ENCODE results near the gene LHFPL3. TPM values are rescaled to one million over a fixed set of nuclear protein-coding genes. Genes with fewer than 3 reads are reported as not detected.

LHFPL3 gene
- total and polyA plus RNA-seq, 2 donors (not counting 1 experiment from before 2014, with no cell fraction given): not detected

GRCh38 chr7:104367926-104368325 is 39.5 kb downstream of the LHFPL3 start:
- Histone ChIP-seq H4K20me1 (ENCODE audit: control insufficient read depth, extremely low read depth, insufficient read depth, low read length) (no peaks in the 10 kb centered on the region), H3K9ac (ENCODE audit: insufficient read depth, low read length) (no peak overlapping the region), H3K79me2 (ENCODE audit: control insufficient read depth, insufficient read depth, low read length) (no peaks in the 10 kb centered on the region), H3K9me3 (ENCODE audit: control insufficient read depth, insufficient read depth, low read depth, low read length) (no peaks in the 10 kb centered on the region), H3K4me1 (ENCODE audit: control insufficient read depth, extremely low read depth, insufficient read depth, low read length) (no peaks in the 10 kb centered on the region), H2AFZ (ENCODE audit: low read length) (no peak overlapping the region), H3K27me3 (ENCODE audit: control insufficient read depth, insufficient read depth, low read length) (no peaks in the 10 kb centered on the region), H3K4me3 (replicated peaks in 1 of 4; ENCODE audit: control extremely low read depth in 1 of 4, insufficient read depth in 1 of 4, low read depth in 3 of 4, low read length in 4 of 4) (no peak overlapping the region), H3K4me2 (ENCODE audit: extremely low read depth, insufficient read depth, low read length) (no peak overlapping the region), H3K36me3 (ENCODE audit: control insufficient read depth, insufficient read depth, low read length) (no peaks in the 10 kb centered on the region), H3K27ac (ENCODE audit: insufficient read depth, low read length) (no peak overlapping the region)
- TF ChIP-seq EZH2 (IDR thresholded peaks at IDR 0.05; ENCODE audit: low read length, missing control alignments): no peak
- TF ChIP-seq CTCF (conservative IDR thresholded peaks at IDR 0.05 in 1 of 2, IDR thresholded peaks at IDR 0.05 in 1 of 2; ENCODE audit: low read depth in 1 of 2, low read length in 2 of 2): no peak
- DNase-seq (ENCODE audit: low read depth in 2 of 2): no peak

GRCh38 chr7:104371216-104371979 is 43.0 kb downstream of the LHFPL3 start:
- Histone ChIP-seq H3K9ac (ENCODE audit: insufficient read depth, low read length) (no peak overlapping the region), H2AFZ (ENCODE audit: low read length) (no peak overlapping the region), H3K4me2 (ENCODE audit: extremely low read depth, insufficient read depth, low read length) (no peak overlapping the region), H3K36me3 (ENCODE audit: control insufficient read depth, insufficient read depth, low read length) (no peaks in the 10 kb centered on the region), H4K20me1 (ENCODE audit: control insufficient read depth, extremely low read depth, insufficient read depth, low read length) (no peaks in the 10 kb centered on the region), H3K4me1 (ENCODE audit: control insufficient read depth, extremely low read depth, insufficient read depth, low read length) (no peaks in the 10 kb centered on the region), H3K79me2 (ENCODE audit: control insufficient read depth, insufficient read depth, low read length) (no peaks in the 10 kb centered on the region), H3K4me3 (replicated peaks in 1 of 4; ENCODE audit: control extremely low read depth in 1 of 4, insufficient read depth in 1 of 4, low read depth in 3 of 4, low read length in 4 of 4) (no peak overlapping the region), H3K27ac (ENCODE audit: insufficient read depth, low read length) (no peak overlapping the region), H3K27me3 (ENCODE audit: control insufficient read depth, insufficient read depth, low read length) (no peaks in the 10 kb centered on the region), H3K9me3 (ENCODE audit: control insufficient read depth, insufficient read depth, low read depth, low read length) (no peaks in the 10 kb centered on the region)
- no peak for TF ChIP-seq CTCF (conservative IDR thresholded peaks at IDR 0.05 in 1 of 2, IDR thresholded peaks at IDR 0.05 in 1 of 2; ENCODE audit: low read depth in 1 of 2, low read length in 2 of 2)
- TF ChIP-seq EZH2 (IDR thresholded peaks at IDR 0.05; ENCODE audit: low read length, missing control alignments): no peak
- no peak for DNase-seq (ENCODE audit: low read depth in 2 of 2)

- Histone ChIP-seq H3K79me2 (ENCODE audit: control insufficient read depth, insufficient read depth, low read length) (no peaks in the 10 kb centered on the region), H3K4me2 (ENCODE audit: extremely low read depth, insufficient read depth, low read length) (no peak overlapping the region), H3K27ac (ENCODE audit: insufficient read depth, low read length) (no peak overlapping the region), H3K9ac (ENCODE audit: insufficient read depth, low read length) (no peak overlapping the region), H3K36me3 (ENCODE audit: control insufficient read depth, insufficient read depth, low read length) (no peaks in the 10 kb centered on the region), H2AFZ (ENCODE audit: low read length) (no peak overlapping the region), H3K27me3 (ENCODE audit: control insufficient read depth, insufficient read depth, low read length) (no peaks in the 10 kb centered on the region), H3K4me1 (ENCODE audit: control insufficient read depth, extremely low read depth, insufficient read depth, low read length) (no peaks in the 10 kb centered on the region), H4K20me1 (ENCODE audit: control insufficient read depth, extremely low read depth, insufficient read depth, low read length) (no peaks in the 10 kb centered on the region), H3K9me3 (ENCODE audit: control insufficient read depth, insufficient read depth, low read depth, low read length) (no peaks in the 10 kb centered on the region), H3K4me3 (replicated peaks in 1 of 4; ENCODE audit: control extremely low read depth in 1 of 4, insufficient read depth in 1 of 4, low read depth in 3 of 4, low read length in 4 of 4) (no peak overlapping the region)
- TF ChIP-seq CTCF (conservative IDR thresholded peaks at IDR 0.05 in 1 of 2, IDR thresholded peaks at IDR 0.05 in 1 of 2; ENCODE audit: low read depth in 1 of 2, low read length in 2 of 2) (no peak), EZH2 (IDR thresholded peaks at IDR 0.05; ENCODE audit: low read length, missing control alignments) (no peak)
- DNase-seq (ENCODE audit: low read depth in 2 of 2): no peak
Observed at GRCh38 chr7:104371980-104372357, 43.6 kb downstream of the LHFPL3 start.

Measured in fibroblast of lung (primary cell).